Measurements from ENCODE around the gene RTL10. TPM values are rescaled to one million over a fixed set of nuclear protein-coding genes. Genes with fewer than 3 reads are reported as not detected.

Gene RTL10
- total RNA-seq, 1 experiment from 2014 or later: 24.4 TPM

DNA sequence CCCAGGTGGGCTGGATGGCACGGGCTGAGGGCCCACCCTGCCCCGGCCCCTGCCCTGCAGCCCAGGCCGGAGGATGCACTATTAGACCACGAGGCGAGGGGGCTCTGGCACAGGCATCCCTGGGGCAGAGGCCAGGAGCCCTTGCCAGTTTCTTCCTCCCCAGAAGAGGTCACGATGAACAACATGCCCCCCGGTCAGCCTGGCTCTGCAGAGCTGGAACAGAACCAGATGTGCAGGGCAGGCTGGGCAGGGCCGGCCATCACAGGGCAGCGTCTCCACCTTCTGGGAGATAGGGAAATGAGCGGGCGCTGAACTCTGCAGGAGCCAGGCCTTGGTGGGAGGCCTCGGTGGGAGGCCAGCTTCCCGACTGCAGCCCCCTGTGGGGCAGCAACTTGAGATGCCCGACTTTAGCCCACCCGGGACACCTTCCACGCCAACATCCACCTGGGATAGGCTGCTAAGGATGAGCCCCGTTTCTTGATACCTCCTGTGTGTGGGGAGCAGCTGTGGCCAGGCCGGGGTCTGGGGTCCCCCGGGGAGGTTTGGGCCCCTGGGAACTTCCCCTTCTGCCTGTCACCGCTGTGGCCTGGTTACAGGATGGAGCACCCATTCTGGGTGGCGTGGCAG, 21.8 kb upstream of the RTL10 start:
- no peak overlapping the region for H3K9ac ChIP-seq (ENCODE audit: extremely low read depth, insufficient read length, low read length)
- no peak overlapping the region for H3K4ac ChIP-seq (ENCODE audit: low read depth, low read length)
- H3K79me2 ChIP-seq (ENCODE audit: insufficient read depth, low read length): no peaks in the 10 kb centered on the region; the same call in 1 of the 2 replicates
- no peak for DNase-seq
- no peak overlapping the region for H4K91ac ChIP-seq (ENCODE audit: insufficient read length, low read depth, low read length)
- no CpG with 5 or more reads among the region's 21 CpGs for WGBS (ENCODE audit: extremely low coverage, insufficient read length, low lambda C conversion rate)
- H2BK5ac ChIP-seq (ENCODE audit: insufficient read length, low read length): no peak overlapping the region
- H3K27ac ChIP-seq (ENCODE audit: insufficient read length, low read depth, low read length): no peak overlapping the region
- no peak for TF ChIP-seq CTCF (conservative IDR thresholded peaks at IDR 0.05)
- no peak overlapping the region for H3K18ac ChIP-seq (ENCODE audit: insufficient read length, low read depth, low read length)
- H3K56ac ChIP-seq (ENCODE audit: insufficient read length, low read depth, low read length): no peak overlapping the region
- H2AFZ ChIP-seq (ENCODE audit: low read length): no peak overlapping the region
- no peak overlapping the region for H2BK120ac ChIP-seq (ENCODE audit: low read depth, low read length, poor library complexity, severe bottlenecking)
- no peak overlapping the region for H3T11ph ChIP-seq (ENCODE audit: low read length)
- no peak overlapping the region for H2AK5ac ChIP-seq (ENCODE audit: insufficient read length, low read length)
- no peaks in the 10 kb centered on the region for H3K36me3 Mint-ChIP-seq (ENCODE audit: insufficient read depth in 1 of 3, low read depth in 3 of 3)
- H3K9me3 Mint-ChIP-seq: no peaks in the 10 kb centered on the region
- H3K4me3 Mint-ChIP-seq: no peak overlapping the region
- no peak overlapping the region for H2BK15ac ChIP-seq (ENCODE audit: low read depth, low read length)
- H2BK20ac ChIP-seq (ENCODE audit: low read depth, low read length, poor library complexity, severe bottlenecking): no peak overlapping the region
- H3K27me3 ChIP-seq (ENCODE audit: insufficient read depth, low read length): no peaks in the 10 kb centered on the region
- H3K79me1 ChIP-seq (ENCODE audit: insufficient read depth, low read depth, low read length, poor library complexity, severe bottlenecking): no peaks in the 10 kb centered on the region
- peaks cover 20 to 21% of the 10 kb centered on the region in 2 experiments for H3K4me1 Mint-ChIP-seq
- no peak overlapping the region for H3K14ac ChIP-seq (ENCODE audit: insufficient read depth, low read length)
- H4K8ac ChIP-seq (replicated peaks; ENCODE audit: insufficient read length, low read depth, low read length): no peak overlapping the region
- H3K9me3 ChIP-seq (ENCODE audit: control insufficient read depth, low read depth, low read length): no peaks in the 10 kb centered on the region
- no peak overlapping the region for H4K5ac ChIP-seq (ENCODE audit: insufficient read length, low read depth, low read length)
- no peaks in the 10 kb centered on the region for H3K27me3 Mint-ChIP-seq (ENCODE audit: low read depth)
- no peak overlapping the region for H3K27ac Mint-ChIP-seq
- peaks cover 2% of the 10 kb centered on the region; the same call in 1 of the 2 replicates for H3K4me1 ChIP-seq (ENCODE audit: insufficient read depth, low read length)
- H4K20me1 ChIP-seq (ENCODE audit: control insufficient read depth, insufficient read depth, insufficient read length): no peaks in the 10 kb centered on the region
- no peak overlapping the region for H3K4me2 ChIP-seq (ENCODE audit: insufficient read depth, insufficient read length, low read length)
- H2BK12ac ChIP-seq (ENCODE audit: insufficient read length, low read depth, low read length): no peak overlapping the region
- no peaks in the 10 kb centered on the region for H3K23me2 ChIP-seq (ENCODE audit: insufficient read length, low read depth, low read length, poor library complexity, severe bottlenecking)
- no peak overlapping the region for H3K23ac ChIP-seq (ENCODE audit: insufficient read length, low read depth, low read length)

Measured in H9 (cell line).